Esophagus (tissue), 2 donors: Measurements from ENCODE around the gene SHCBP1. TPM values are rescaled to one million over a fixed set of nuclear protein-coding genes. Genes with fewer than 3 reads are reported as not detected.
"Not testable (repeated sequence)": the region's sequence is repeated elsewhere in the genome, so short reads cannot be mapped to it uniquely, and the experiment has no call there.

Experiments
- H3K27ac ChIP-seq, 2 donors: one replicate each; pipeline ENCODE4 v1.5.1; 2013; ENCODE audit warnings: low read depth in 2 of 2, mild to moderate bottlenecking in 2 of 2, inconsistent platforms in 1 of 2, low read length in 1 of 2, moderate library complexity in 1 of 2
- H3K27me3 ChIP-seq, 2 donors: one replicate each; pipeline ENCODE4 v1.6.1; 2013; ENCODE audit warnings: low read length in 2 of 2, control low read depth in 1 of 2, mild to moderate bottlenecking in 1 of 2; ENCODE audit not compliant: insufficient read depth in 2 of 2, control insufficient read depth in 1 of 2
- H3K36me3 ChIP-seq, 2 donors: one replicate each; pipeline ENCODE4 v1.6.1; 2013; ENCODE audit warnings: low read length in 1 of 2; ENCODE audit not compliant: control insufficient read depth in 2 of 2, insufficient read depth in 2 of 2
- H3K4me1 ChIP-seq, 2 donors: one replicate each; pipeline ENCODE4 v1.6.1; 2013; ENCODE audit warnings: low read length in 1 of 2; ENCODE audit not compliant: control insufficient read depth in 2 of 2, insufficient read depth in 2 of 2
- H3K4me3 ChIP-seq, 2 donors: one replicate each; pipeline ENCODE4 v1.5.1; 2013; ENCODE audit warnings: low read length in 2 of 2, mild to moderate bottlenecking in 2 of 2, low read depth in 1 of 2, moderate library complexity in 1 of 2
- H3K9me3 ChIP-seq, 2 donors: one replicate each; pipeline ENCODE4 v1.6.1; 2013; ENCODE audit warnings: mild to moderate bottlenecking in 2 of 2, low read depth in 1 of 2, low read length in 1 of 2, moderate library complexity in 1 of 2; ENCODE audit not compliant: control insufficient read depth in 2 of 2, insufficient read depth in 1 of 2
- WGBS, 2 donors: extraction: QIAGEN DNeasy Blood & Tissue Kit; methylation state at CpG; one replicate each; pipeline ENCODE4 v1.1.7; 2013; 5-methylcytosine and 5-hydroxymethylcytosine counted together
- polyA plus RNA-seq, 2 donors: library from polyadenylated mRNA; stranded (reverse); fragments of 200-250 nt; gene quantifications; one replicate each; pipeline ENCODE4 v1.2.3, GENCODE V29; 2013
- donor health status: healthy with polysubstance abuse.
- donor health status: Bipolar disorder and iron deficiency.

The SHCBP1 gene
- polyA plus RNA-seq, 2 donors = 1.7 to 3.5 TPM

DNA sequence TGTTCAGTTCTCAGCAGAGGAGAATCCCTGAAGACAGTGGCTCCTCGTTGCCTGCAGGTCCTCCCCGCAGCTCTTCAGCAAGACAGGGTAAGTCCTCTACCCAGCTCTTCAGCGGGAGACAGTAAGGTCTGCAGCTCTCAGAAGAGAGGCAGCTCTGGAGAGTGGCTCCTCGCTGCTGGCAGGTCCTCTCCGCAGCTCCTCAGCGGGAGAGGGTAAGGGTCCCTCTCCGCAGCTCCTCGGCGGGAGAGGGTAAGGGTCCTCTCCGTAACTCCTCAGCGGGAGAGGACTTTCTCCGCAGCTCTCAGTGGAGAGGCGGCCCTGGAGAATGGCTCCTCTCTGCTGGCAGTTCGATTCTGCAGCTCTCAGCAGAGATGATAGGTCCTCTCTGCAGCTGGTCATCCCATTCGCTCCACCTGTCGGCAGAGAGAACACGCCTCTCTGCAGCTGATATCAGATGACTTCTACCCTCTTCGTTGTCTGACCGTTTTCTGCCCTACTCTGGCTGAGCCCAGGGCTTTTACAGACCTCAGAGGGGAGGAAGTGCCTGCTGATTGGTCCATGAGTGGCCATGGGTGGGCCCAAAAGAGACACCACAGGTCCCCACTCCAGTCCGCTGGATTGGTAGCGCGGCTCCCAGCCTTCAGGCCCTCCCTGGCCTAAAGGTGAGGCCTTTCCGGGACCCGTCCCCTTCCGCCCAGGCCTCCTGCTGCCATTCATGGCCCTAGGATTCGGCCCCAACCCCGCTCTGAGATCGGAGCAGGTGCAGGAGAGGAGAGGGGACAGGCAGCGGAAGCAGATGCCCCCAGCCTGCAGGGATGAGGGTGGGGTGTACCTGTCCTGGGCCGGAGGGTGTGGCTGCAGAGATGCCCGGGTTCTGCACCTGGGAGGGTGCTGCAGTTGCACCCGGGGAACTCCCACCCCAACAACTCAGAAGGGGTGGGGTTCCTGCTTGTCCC is 11.9 kb upstream of the SHCBP1 start:
- Histone ChIP-seq H3K4me3 (no peak overlapping the region), H3K27me3 (no peaks in the 10 kb centered on the region), H3K9me3 (no peaks in the 10 kb centered on the region), H3K4me1 (no peaks in the 10 kb centered on the region), H3K27ac (no peak overlapping the region), H3K36me3 (no peaks in the 10 kb centered on the region)
- 87% methylated on average over 32 of the region's 32 CpGs for WGBS, 2 donors

DNA sequence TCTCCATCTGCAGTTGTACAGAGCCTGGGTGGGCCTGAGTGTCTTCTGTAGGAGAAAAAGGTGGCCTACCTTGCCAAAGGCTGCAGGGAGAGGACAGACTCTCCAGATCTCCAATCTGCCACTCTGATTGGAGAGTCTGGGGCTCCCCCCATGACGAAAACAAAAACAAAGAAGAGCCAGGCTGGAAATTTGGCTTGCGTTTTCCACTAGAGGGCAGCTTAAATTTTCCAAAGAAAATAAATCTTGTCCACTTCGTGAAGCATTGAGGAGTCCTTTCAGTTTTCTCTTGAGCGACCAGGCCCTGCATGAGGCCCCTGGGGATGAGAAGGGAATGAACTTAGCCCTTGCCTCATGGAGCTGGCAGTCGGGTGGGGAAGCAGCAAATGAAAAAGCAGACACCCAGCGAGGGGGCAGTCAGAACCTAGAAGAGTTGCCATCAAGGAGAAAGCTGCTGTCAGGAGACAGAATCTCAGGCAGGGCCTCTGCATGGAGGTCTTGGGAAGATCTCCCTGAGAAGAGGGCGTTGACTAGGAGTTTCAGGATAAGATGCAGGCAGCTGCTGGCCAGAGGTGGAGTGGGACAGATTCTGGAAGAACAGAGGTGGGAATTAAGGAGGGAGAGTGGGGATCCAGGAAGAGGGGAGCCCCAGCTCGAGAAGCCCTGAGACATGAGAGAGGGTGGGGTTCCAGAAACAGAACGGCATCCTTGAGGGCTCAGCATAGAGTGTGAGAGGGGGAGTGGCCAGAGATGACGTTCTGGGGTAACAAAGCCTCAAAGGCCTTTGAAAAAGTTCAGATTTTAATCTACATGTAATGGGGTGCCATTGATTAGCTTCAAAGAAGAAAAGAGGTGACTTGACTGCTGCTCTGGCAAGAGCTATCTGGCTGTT is 8.4 kb upstream of the SHCBP1 start:
- no peak overlapping the region for H3K4me3 ChIP-seq
- no peaks in the 10 kb centered on the region for H3K9me3 ChIP-seq
- H3K27ac ChIP-seq = no peak overlapping the region
- H3K4me1 ChIP-seq = no peaks in the 10 kb centered on the region
- 30 to 39% methylated on average over 10 of the region's 10 CpGs for WGBS, 2 donors
- H3K36me3 ChIP-seq = no peaks in the 10 kb centered on the region
- no peaks in the 10 kb centered on the region for H3K27me3 ChIP-seq

GRCh38 chr16:46627746-46628145 is 6.6 kb upstream of the SHCBP1 start:
- WGBS, 2 donors = 92 to 94% methylated on average over 5 of the region's 5 CpGs
- H3K27ac ChIP-seq = no peak overlapping the region
- H3K27me3 ChIP-seq = no peaks in the 10 kb centered on the region
- no peaks in the 10 kb centered on the region for H3K4me1 ChIP-seq
- no peaks in the 10 kb centered on the region for H3K36me3 ChIP-seq
- no peaks in the 10 kb centered on the region for H3K9me3 ChIP-seq
- H3K4me3 ChIP-seq = no peak overlapping the region

GRCh38 chr16:46626681-46627080 is 5.5 kb upstream of the SHCBP1 start:
- not testable (repeated sequence) for H3K36me3 ChIP-seq, H3K27me3 ChIP-seq, H3K4me3 ChIP-seq, H3K4me1 ChIP-seq, H3K9me3 ChIP-seq, H3K27ac ChIP-seq
- WGBS, 2 donors = 96 to 97% methylated on average over 21 of the region's 22 CpGs

- H3K36me3 ChIP-seq, H3K9me3 ChIP-seq, H3K4me1 ChIP-seq, H3K27ac ChIP-seq, H3K4me3 ChIP-seq, H3K27me3 ChIP-seq: not testable (repeated sequence)
- WGBS, 2 donors = 85 to 95% methylated on average over 6 of the region's 6 CpGs
These were observed 3.7 kb upstream of the SHCBP1 start for GRCh38 chr16:46624862-46625261.

GRCh38 chr16:46623707-46624106 is 2.5 kb upstream of the SHCBP1 start:
- H3K4me1 ChIP-seq, H3K4me3 ChIP-seq, H3K27ac ChIP-seq, H3K27me3 ChIP-seq, H3K9me3 ChIP-seq, H3K36me3 ChIP-seq: not testable (repeated sequence)
- 71 to 72% methylated on average over 4 of the region's 6 CpGs for WGBS, 2 donors

GRCh38 chr16:46623246-46623645 is 2.1 kb upstream of the SHCBP1 start:
- H3K9me3 ChIP-seq, H3K36me3 ChIP-seq, H3K4me1 ChIP-seq, H3K27me3 ChIP-seq, H3K4me3 ChIP-seq, H3K27ac ChIP-seq: not testable (repeated sequence)
- WGBS, 2 donors = 9% methylated on average over 5 of the region's 8 CpGs; no CpG with 5 or more reads in 1 of the 2 donors

- no peaks in the 10 kb centered on the region for H3K27me3 ChIP-seq
- H3K27ac ChIP-seq = no peak overlapping the region
- H3K4me3 ChIP-seq = no peak overlapping the region
- H3K9me3 ChIP-seq = no peaks in the 10 kb centered on the region
- 85 to 87% methylated on average over 7 of the region's 7 CpGs for WGBS, 2 donors
- H3K36me3 ChIP-seq = no peaks in the 10 kb centered on the region
- H3K4me1 ChIP-seq = peaks cover 0 to 3% of the 10 kb centered on the region in 2 donors
These were observed 926 bp upstream of the SHCBP1 start for GRCh38 chr16:46621934-46622676.

- Histone ChIP-seq H3K9me3 (no peaks in the 10 kb centered on the region), H3K27me3 (no peaks in the 10 kb centered on the region), H3K36me3 (peaks cover 0 to 4% of the 10 kb centered on the region in 2 donors), H3K4me1 (peaks cover 0 to 3% of the 10 kb centered on the region in 2 donors), H3K27ac (no peak overlapping the region), H3K4me3 (peak overlapping the region; percentile 75 to 80)
- WGBS, 2 donors = 4 to 7% methylated on average over 11 of the region's 11 CpGs
These were observed 743 bp downstream of the SHCBP1 start for GRCh38 chr16:46620266-46621005.
